IMR-90 (cell line): ENCODE results near the gene APCDD1L. TPM values are rescaled to one million over a fixed set of nuclear protein-coding genes. Genes with fewer than 3 reads are reported as not detected.

Experiments
- ATAC-seq: fragments of 200-7000 bp; cut with Tn5 transposase; 2 replicates; pipeline ENCODE4 v1.9.1; 2020; ENCODE audit warnings: low read depth, mild to moderate bottlenecking, moderate library complexity
- BruUV-seq: library from RNA; stranded (reverse); fragments of 400-500 nt; replicated peaks from 2 replicates; lab custom pipeline; 2021; lab: Mats Ljungman, UMichigan
- CTCF ChIA-PET: fragments of 300-600 bp; formaldehyde crosslinking; extraction: SDS; loops from one replicate; lab custom pipeline; 2021; ENCODE audit warnings: antibody characterized with exemption; lab: Yijun Ruan, JAX
- POLR2A ChIA-PET: fragments of 300-600 bp; sonication (Branson Sonifier 250); formaldehyde crosslinking; loops from one replicate; lab custom pipeline; 2022; ENCODE audit warnings: antibody characterized with exemption; ENCODE audit not compliant: unreplicated experiment; lab: Charles Lee
- DNase-seq: peaks from one replicate; pipeline ENCODE4 v3.0.0; 2013
- H2AFZ ChIP-seq: replicated peaks from 2 replicates; pipeline ENCODE3; 2013; ENCODE audit warnings: low read length, mild to moderate bottlenecking; ENCODE audit not compliant: poor library complexity
- H2AK5ac ChIP-seq: 2 replicates; pipeline ENCODE4 v1.6.1; 2013; ENCODE audit warnings: low read depth, low read length, inconsistent platforms
- H2AK9ac ChIP-seq: replicated peaks from 2 replicates; pipeline ENCODE3; 2013; ENCODE audit warnings: mild to moderate bottlenecking, low read depth, low read length, moderate library complexity; ENCODE audit not compliant: poor library complexity
- H2BK120ac ChIP-seq: 2 replicates; pipeline ENCODE4 v1.6.1; 2013; ENCODE audit warnings: low read depth, low read length, inconsistent platforms
- H2BK15ac ChIP-seq: 3 replicates; pipeline ENCODE4 v1.6.1; 2013; ENCODE audit warnings: low read depth, low read length, inconsistent platforms
- H2BK20ac ChIP-seq: 2 replicates; pipeline ENCODE4 v1.6.1; 2013; ENCODE audit warnings: low read depth, mild to moderate bottlenecking, inconsistent platforms, low read length, moderate library complexity
- H2BK5ac ChIP-seq: 2 replicates; pipeline ENCODE4 v1.6.1; 2013; ENCODE audit warnings: mild to moderate bottlenecking, low read depth, low read length, inconsistent platforms; ENCODE audit not compliant: poor library complexity, severe bottlenecking
- H3K14ac ChIP-seq: replicated peaks from 2 replicates; pipeline ENCODE4 v1.6.1; 2013; ENCODE audit warnings: low read depth, low read length, inconsistent platforms
- H3K18ac ChIP-seq: 2 replicates; pipeline ENCODE4 v1.6.1; 2013; ENCODE audit warnings: low read depth, low read length, control low read depth
- H3K23ac ChIP-seq: 2 replicates; pipeline ENCODE4 v1.6.1; 2013; ENCODE audit warnings: low read depth, low read length, inconsistent platforms
- H3K27ac ChIP-seq: 2 replicates; pipeline ENCODE4 v1.5.1; 2013; ENCODE audit warnings: mild to moderate bottlenecking, control low read depth, low read length; ENCODE audit not compliant: insufficient read depth
- H3K27me3 ChIP-seq: 2 replicates; pipeline ENCODE4 v1.6.1; 2013; ENCODE audit warnings: low read length; ENCODE audit not compliant: control insufficient read depth, insufficient read depth
- H3K36me3 ChIP-seq: 2 replicates; pipeline ENCODE4 v1.6.1; 2013; ENCODE audit warnings: low read length, mixed read lengths; ENCODE audit not compliant: control insufficient read depth, insufficient read depth
- H3K4ac ChIP-seq: 2 replicates; pipeline ENCODE4 v1.6.1; 2013; ENCODE audit warnings: low read depth, low read length, inconsistent platforms
- H3K4me1 ChIP-seq: 2 replicates; pipeline ENCODE4 v1.6.1; 2013; ENCODE audit warnings: low read length, mixed read lengths; ENCODE audit not compliant: control insufficient read depth, insufficient read depth
- H3K4me2 ChIP-seq: 2 replicates; pipeline ENCODE4 v1.6.1; 2013; ENCODE audit warnings: low read depth, mild to moderate bottlenecking, control low read depth, low read length, moderate library complexity
- H3K4me3 ChIP-seq: 2 replicates; pipeline ENCODE4 v1.5.1; 2013; ENCODE audit warnings: low read depth, mild to moderate bottlenecking, control low read depth, low read length, moderate library complexity; ENCODE audit not compliant: insufficient read depth
- H3K56ac ChIP-seq: 2 replicates; pipeline ENCODE4 v1.6.1; 2013; ENCODE audit warnings: low read length, inconsistent platforms; ENCODE audit not compliant: insufficient read depth; ENCODE audit errors: extremely low read depth
- H3K79me1 ChIP-seq, 2 experiments: 2 replicates each; pipeline ENCODE4 v1.6.1; 2013; ENCODE audit warnings: low read length in 2 of 2, inconsistent platforms in 1 of 2, low read depth in 1 of 2
- H3K9ac ChIP-seq: 2 replicates; pipeline ENCODE4 v1.6.1; 2013; ENCODE audit warnings: low read depth, low read length, control low read depth
- H3K9me1 ChIP-seq: 2 replicates; pipeline ENCODE4 v1.6.1; 2013; ENCODE audit warnings: low read length, inconsistent platforms; ENCODE audit not compliant: insufficient read depth
- H3K9me3 ChIP-seq: 2 replicates; pipeline ENCODE4 v1.6.1; 2013; ENCODE audit warnings: low read length; ENCODE audit not compliant: control insufficient read depth, insufficient read depth
- H4K20me1 ChIP-seq: 2 replicates; pipeline ENCODE4 v1.6.1; 2013; ENCODE audit warnings: low read length, inconsistent platforms; ENCODE audit not compliant: insufficient read depth
- H4K5ac ChIP-seq: 2 replicates; pipeline ENCODE4 v1.6.1; 2013; ENCODE audit warnings: mild to moderate bottlenecking, low read depth, low read length, control low read depth
- H4K8ac ChIP-seq, 2 experiments: 2 replicates each; pipeline ENCODE4 v1.6.1; 2013; ENCODE audit warnings: low read depth in 2 of 2, low read length in 2 of 2, control low read depth in 1 of 2, inconsistent platforms in 1 of 2
- H4K91ac ChIP-seq: 2 replicates; pipeline ENCODE4 v1.6.1; 2013; ENCODE audit warnings: low read depth, low read length, inconsistent platforms; ENCODE audit not compliant: insufficient read depth
- CEBPB ChIP-seq: IDR thresholded peaks from 2 replicates; pipeline ENCODE4 v1.6.1; 2012; ENCODE audit warnings: low read depth, low read length, improper control_type of control experiment
- MAZ ChIP-seq: IDR thresholded peaks from 2 replicates; pipeline ENCODE4 v1.6.1; 2012; ENCODE audit warnings: low read depth, mild to moderate bottlenecking, low read length, improper control_type of control experiment, moderate library complexity, borderline replicate concordance
- SMC3 ChIP-seq: fragments of 150-350 bp; IDR thresholded peaks from 2 replicates; pipeline ENCODE4 v1.6.1; 2016; ENCODE audit warnings: low read depth, mild to moderate bottlenecking, antibody characterized with exemption, low read length, moderate library complexity
- WGBS, 2 experiments: methylation state at CpG; one replicate each; pipeline versions ENCODE4 v1.1.5 to v1.1.7; 2013; ENCODE audit warnings: missing lambda C conversion rate in 2 of 2; ENCODE audit not compliant: insufficient read length in 1 of 2; ENCODE audit errors: extremely low coverage in 2 of 2; 5-methylcytosine and 5-hydroxymethylcytosine counted together
- dilution Hi-C: fragments of 300-500 bp; cut with HindIII; formaldehyde crosslinking; loops from one replicate; pipeline ENCODE4 v1.14.3; 2018; ENCODE audit warnings: low sequenced_read_pairs; ENCODE audit not compliant: unreplicated experiment
- in situ Hi-C: fragments of 300-500 bp; cut with MboI; formaldehyde crosslinking; loops from 3 replicates; pipeline ENCODE4 v1.14.3; 2019; ENCODE audit warnings: low sequenced_read_pairs, inconsistent platforms, mixed read lengths
- intact Hi-C: fragments of 100-400 bp; cut with micrococcal nuclease; formaldehyde crosslinking; loops from 2 replicates; pipeline ENCODE4 v1.10.0; 2022
- polyA plus RNA-seq, 3 experiments: library from polyadenylated mRNA; depleted of rRNA; stranded (reverse); fragments of >200 nt; gene quantifications; 2 replicates each; pipeline ENCODE4 v1.2.3, GENCODE V29; 2012; ENCODE audit warnings: low replicate concordance in 1 of 3
- total RNA-seq: library from RNA; depleted of rRNA; stranded (reverse); fragments of >200 nt; gene quantifications from 2 replicates; pipeline ENCODE4 v1.2.3, GENCODE V29; 2012

APCDD1L gene
- total and polyA plus RNA-seq, 2 of the 4 experiments (the other 2 are of a cell fraction), result 2.5 to 18.3 TPM

DNA sequence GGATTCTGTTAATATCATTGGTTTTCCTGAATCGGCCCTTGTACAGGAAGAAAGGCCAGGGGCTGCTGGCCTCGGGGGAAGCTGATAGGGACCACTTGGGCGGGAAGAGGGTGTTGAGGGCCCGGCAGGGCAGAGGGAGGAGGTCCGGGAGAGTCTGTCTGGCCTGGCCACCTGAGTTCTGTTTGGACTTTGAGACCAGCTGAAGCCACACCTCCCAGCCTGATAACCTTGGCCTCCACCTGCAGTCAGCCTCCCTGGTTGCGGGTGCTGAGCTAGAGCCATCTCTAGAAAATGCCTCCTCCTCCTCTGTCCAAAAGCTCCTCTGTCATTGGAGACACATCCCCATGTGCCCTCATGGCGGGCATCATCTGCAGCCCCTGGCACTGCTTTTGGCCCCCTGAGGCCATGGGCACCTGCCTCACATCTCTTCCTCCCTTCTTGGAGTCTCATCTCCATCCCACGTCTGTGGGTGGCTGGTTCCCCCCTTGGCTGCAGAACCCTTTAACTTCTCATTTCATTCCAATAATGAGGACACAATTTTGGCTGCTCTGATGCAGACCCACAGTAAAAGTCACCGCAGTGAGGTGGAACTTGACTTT lies 16.6 kb downstream of the APCDD1L start:
- Histone ChIP-seq H3K79me1 (no peaks in the 10 kb centered on the region), H3K9ac (no peak overlapping the region), H3K56ac (no peak overlapping the region), H2AFZ (no peak overlapping the region), H2BK20ac (no peak overlapping the region), H3K9me3 (peaks cover 6% of the 10 kb centered on the region), H3K4me2 (no peak overlapping the region), H3K14ac (no peak overlapping the region), H2AK5ac (no peak overlapping the region), H4K91ac (no peak overlapping the region), H4K20me1 (no peaks in the 10 kb centered on the region), H3K36me3 (0 out of 2 replicates have a peak, but pooled peaks cover 1% of the 10 kb centered on the region), H4K8ac (no peak overlapping the region), H2BK5ac (no peak overlapping the region), H2BK15ac (no peak overlapping the region), H3K27ac (no peak overlapping the region), H3K4ac (no peak overlapping the region), H2BK120ac (no peak overlapping the region), H3K9me1 (no peaks in the 10 kb centered on the region), H3K4me1 (no peaks in the 10 kb centered on the region), H2AK9ac (no peak overlapping the region), H3K18ac (no peak overlapping the region), H4K5ac (no peak overlapping the region), H3K23ac (no peak overlapping the region), H3K27me3 (no peaks in the 10 kb centered on the region), H3K4me3 (no peak overlapping the region)
- BruUV-seq, result no TSS peak
- POLR2A ChIA-PET, result no interaction called here
- 94% methylated on average over 2 of the region's 9 CpGs; no CpG with 5 or more reads in 1 of the 2 experiments for WGBS, 2 experiments
- no peak for TF ChIP-seq MAZ
- no peak for TF ChIP-seq SMC3
- no peak for TF ChIP-seq CEBPB
- DNase-seq (no peak), ATAC-seq (no peak)
- dilution Hi-C loops, result no loop called here
- CTCF ChIA-PET, result interaction anchor here (0.6 kb wide), 1 partner anchor 148 kb away, joined by 3 read pairs; no protein-coding TSS in a partner anchor
- intact Hi-C loops, result no loop called here
- in situ Hi-C loops, result no loop called here
